ENCODE data around the gene HNRNPM. TPM values are rescaled to one million over a fixed set of nuclear protein-coding genes. Genes with fewer than 3 reads are reported as not detected.

HNRNPM gene
- total RNA-seq, 4 donors from 2014 or later: 42.5 to 74.6 (median 57.8) TPM

GRCh38 chr19:8532225-8532624 lies 87.5 kb downstream of the HNRNPM start:
- ATAC-seq (no peak), DNase-seq (no peak)
- in situ Hi-C loops (cut with MboI; ENCODE audit: low sequenced_read_pairs in 4 of 4) (no loop called here), intact Hi-C loops (cut with DNase I; ENCODE audit: low total_unique reads) (no loop called here)
- Histone ChIP-seq H3K27me3 (peaks cover 0 to 3% (median 0%) of the 10 kb centered on the region in 3 donors), H3K27ac (no peak overlapping the region), H3K4me3 (no peak overlapping the region), H3K36me3 (no peaks in the 10 kb centered on the region), H3K9me3 (no peaks in the 10 kb centered on the region), H3K4me1 (no peaks in the 10 kb centered on the region)
- no peak for TF ChIP-seq CTCF (IDR thresholded peaks at IDR 0.05 in 4 of 5, conservative IDR thresholded peaks at IDR 0.05 in 1 of 5)
- TF ChIP-seq POLR2A (IDR thresholded peaks at IDR 0.05): no peak

DNA sequence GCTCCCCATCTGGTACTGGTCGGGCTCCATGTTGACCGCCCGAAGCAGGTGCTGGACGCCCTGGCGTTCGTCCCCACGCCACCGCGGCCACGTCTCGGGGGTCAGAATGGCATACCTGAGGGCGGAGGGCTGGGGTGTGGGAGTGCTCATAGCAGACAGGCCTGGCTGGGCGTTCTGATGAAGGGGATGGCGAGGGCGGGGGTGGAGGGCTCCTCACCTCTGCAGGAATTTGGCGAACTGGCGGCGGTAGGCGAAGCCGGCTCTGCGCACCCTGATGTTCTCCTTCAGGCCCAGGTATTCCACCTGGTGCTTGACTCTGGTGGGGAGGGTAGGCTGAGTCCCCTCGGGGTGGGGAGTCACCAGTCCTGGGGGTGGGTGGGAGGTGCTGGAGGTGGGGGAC lies 91.5 kb downstream of the HNRNPM start:
- TF ChIP-seq POLR2A (IDR thresholded peaks at IDR 0.05): no peak
- in situ Hi-C loops (cut with MboI; ENCODE audit: low sequenced_read_pairs in 4 of 4): no loop called here
- Histone ChIP-seq H3K36me3 (no peaks in the 10 kb centered on the region), H3K27ac (no peak overlapping the region), H3K4me3 (no peak overlapping the region), H3K27me3 (no peaks in the 10 kb centered on the region), H3K4me1 (no peaks in the 10 kb centered on the region), H3K9me3 (no peaks in the 10 kb centered on the region)
- ATAC-seq (no peak), DNase-seq (no peak)
- intact Hi-C loops (cut with DNase I; ENCODE audit: low total_unique reads): no loop called here

GRCh38 chr19:8537099-8537498 lies 92.3 kb downstream of the HNRNPM start:
- Histone ChIP-seq H3K4me1 (no peaks in the 10 kb centered on the region), H3K27ac (no peak overlapping the region), H3K4me3 (no peak overlapping the region), H3K27me3 (no peaks in the 10 kb centered on the region), H3K36me3 (no peaks in the 10 kb centered on the region), H3K9me3 (no peaks in the 10 kb centered on the region)
- DNase-seq (no peak), ATAC-seq (no peak)
- intact Hi-C loops (cut with DNase I; ENCODE audit: low total_unique reads) (no loop called here), in situ Hi-C loops (cut with MboI; ENCODE audit: low sequenced_read_pairs in 4 of 4) (no loop called here)
- no peak for TF ChIP-seq CTCF (IDR thresholded peaks at IDR 0.05 in 4 of 5, conservative IDR thresholded peaks at IDR 0.05 in 1 of 5)
- TF ChIP-seq POLR2A (IDR thresholded peaks at IDR 0.05): no peak

Other genes starting within 250 kb of the HNRNPM start
- gene CERS4, start 235.6 kb upstream of the HNRNPM start, total RNA-seq: 1 to 10 TPM; 2.1 to 4.0 (median 2.7) TPM
- 10 to 100 TPM; 49.8 to 85.3 (median 66.1) TPM for gene CD320, start 136.6 kb upstream of the HNRNPM start, total RNA-seq
- gene NDUFA7, start 123.6 kb upstream of the HNRNPM start, total RNA-seq: 100 to 1,000 TPM in 1 of 4 donors, 10 to 100 TPM in 3; 75.3 to 129 (median 87.7) TPM
- 100 to 1,000 TPM; 248 to 436 (median 313) TPM for gene RPS28, start 123.5 kb upstream of the HNRNPM start, total RNA-seq
- gene KANK3, start 101.7 kb upstream of the HNRNPM start, total RNA-seq: 10 to 100 TPM in 3 of 4 donors, 1 to 10 TPM in 1; 7.1 to 16.0 (median 13.7) TPM
- gene ANGPTL4, start 80.8 kb upstream of the HNRNPM start, total RNA-seq: 10 to 100 TPM; 19.7 to 91.8 (median 41.9) TPM
- gene RAB11B, start 54.6 kb upstream of the HNRNPM start, total RNA-seq: 10 to 100 TPM; 13.4 to 42.9 (median 31.0) TPM
- 100 to 1,000 TPM; 173 to 183 (median 176) TPM for gene MARCHF2, start 31.7 kb upstream of the HNRNPM start, total RNA-seq
- under 1 TPM in 2 of 4 donors, not detected in 2; 0.16 to 0.27 TPM for gene PRAM1, start 57.7 kb downstream of the HNRNPM start, total RNA-seq
- gene ZNF414, start 69.2 kb downstream of the HNRNPM start, total RNA-seq: 10 to 100 TPM in 1 of 4 donors, 1 to 10 TPM in 3; 4.7 to 13.3 (median 6.9) TPM
- 1 to 10 TPM in 3 of 4 donors, under 1 TPM in 1; 0.24 to 4.0 (median 1.8) TPM for gene MYO1F, start 132.5 kb downstream of the HNRNPM start, total RNA-seq
- gene ADAMTS10, start 165.7 kb downstream of the HNRNPM start, total RNA-seq: 1 to 10 TPM; 2.2 to 7.7 (median 3.6) TPM
- not detected for gene NFILZ, start 185.7 kb downstream of the HNRNPM start, total RNA-seq